Lung microvascular endothelial cell (primary cell): Measurements from ENCODE around the gene LLGL2. TPM values are rescaled to one million over a fixed set of nuclear protein-coding genes. Genes with fewer than 3 reads are reported as not detected.

Experiments used
- DNase-seq, 2 donors: peaks; one replicate each; pipeline versions ENCODE4 v3.0.0 to v3.0.0-alpha.2; 2010; ENCODE audit warnings: low read depth in 2 of 2
- total RNA-seq: library from RNA; depleted of rRNA; stranded (reverse); fragments of >200 nt; gene quantifications from 2 replicates; pipeline ENCODE4 v1.2.1, GENCODE V29; 2014

LLGL2 gene
- total RNA-seq, 1 donor from 2014 or later = 14.7 TPM

DNA sequence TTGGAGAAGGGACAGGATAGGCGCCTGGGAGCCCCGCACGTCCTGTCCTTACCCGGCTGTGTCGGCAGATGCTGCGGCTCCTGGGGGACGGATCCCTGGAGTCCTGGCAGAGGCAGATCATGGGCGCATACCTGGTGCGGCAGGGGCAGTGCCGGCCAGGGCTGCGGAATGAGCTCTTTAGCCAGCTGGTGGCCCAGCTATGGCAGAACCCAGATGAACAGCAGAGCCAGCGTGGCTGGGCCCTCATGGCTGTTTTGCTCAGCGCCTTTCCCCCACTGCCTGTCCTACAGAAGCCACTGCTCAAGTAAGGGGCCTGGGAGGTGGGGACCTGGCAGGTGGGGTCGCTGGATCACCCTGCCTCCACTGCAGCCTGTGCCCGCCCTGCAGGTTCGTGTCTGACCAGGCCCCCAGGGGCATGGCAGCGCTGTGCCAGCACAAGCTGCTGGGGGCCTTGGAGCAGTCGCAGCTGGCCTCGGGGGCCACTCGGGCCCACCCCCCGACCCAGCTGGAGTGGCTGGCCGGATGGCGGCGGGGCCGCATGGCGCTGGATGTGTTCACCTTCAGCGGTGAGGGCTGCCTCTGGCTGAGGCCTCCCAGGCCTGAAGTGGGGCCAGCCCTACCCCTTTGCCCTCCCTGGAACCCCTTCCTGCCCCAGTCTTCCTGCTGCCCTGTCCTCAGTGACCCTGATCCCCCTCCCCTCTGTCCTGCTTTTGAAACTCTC lies 87.6 kb downstream of the LLGL2 start:
- no peak for DNase-seq

DNA sequence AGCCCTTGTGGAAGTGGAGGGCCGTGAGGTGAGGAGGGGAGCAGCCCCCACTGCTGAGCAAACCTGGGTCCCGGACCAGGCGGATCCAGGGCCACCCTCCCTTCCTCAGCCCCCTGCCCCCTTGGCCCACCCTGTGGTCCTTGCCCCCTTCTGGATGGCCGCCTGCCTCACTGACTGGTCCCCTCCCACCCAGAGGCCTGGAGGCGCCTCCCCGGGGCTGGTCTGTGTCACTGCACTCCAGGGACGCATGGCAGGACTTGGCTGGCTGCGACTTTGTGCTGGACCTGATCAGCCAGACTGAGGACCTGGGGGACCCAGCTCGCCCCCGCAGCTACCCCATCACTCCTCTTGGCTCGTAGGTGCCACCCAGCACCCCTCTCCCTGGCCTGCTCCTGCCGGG lies 88.5 kb downstream of the LLGL2 start:
- no peak for DNase-seq

DNA sequence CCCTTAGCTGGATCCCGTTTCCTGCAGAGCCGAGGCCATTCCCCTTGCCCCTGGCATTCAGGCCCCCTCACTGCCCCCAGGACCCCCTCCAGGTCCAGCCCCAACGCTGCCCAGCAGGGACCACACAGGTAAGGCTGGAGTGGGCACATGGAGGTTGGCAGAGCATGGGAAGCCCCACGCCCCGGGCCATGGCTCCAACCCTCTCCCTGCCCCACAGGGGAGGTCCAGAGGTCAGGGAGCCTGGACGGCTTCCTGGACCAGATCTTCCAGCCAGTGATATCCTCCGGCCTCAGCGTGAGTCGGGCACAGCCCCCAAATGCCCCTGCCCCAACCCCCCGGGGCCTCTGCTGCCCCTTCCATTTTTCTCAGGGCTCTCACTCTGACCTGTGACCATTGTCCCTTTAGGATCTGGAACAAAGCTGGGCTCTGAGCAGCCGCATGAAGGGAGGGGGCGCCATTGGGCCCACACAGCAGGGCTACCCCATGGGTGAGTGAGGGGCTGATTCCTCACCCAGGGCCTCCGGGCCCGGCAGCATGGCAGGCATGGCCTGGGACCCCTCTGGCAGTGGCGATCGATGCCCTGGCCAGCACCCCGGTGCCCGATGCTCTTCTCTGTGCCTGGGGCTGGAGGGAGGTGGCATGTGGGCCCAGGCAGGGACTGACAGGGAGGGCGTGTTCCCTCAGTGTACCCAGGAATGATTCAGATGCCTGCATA lies 89.2 kb downstream of the LLGL2 start:
- no peak for DNase-seq

DNA sequence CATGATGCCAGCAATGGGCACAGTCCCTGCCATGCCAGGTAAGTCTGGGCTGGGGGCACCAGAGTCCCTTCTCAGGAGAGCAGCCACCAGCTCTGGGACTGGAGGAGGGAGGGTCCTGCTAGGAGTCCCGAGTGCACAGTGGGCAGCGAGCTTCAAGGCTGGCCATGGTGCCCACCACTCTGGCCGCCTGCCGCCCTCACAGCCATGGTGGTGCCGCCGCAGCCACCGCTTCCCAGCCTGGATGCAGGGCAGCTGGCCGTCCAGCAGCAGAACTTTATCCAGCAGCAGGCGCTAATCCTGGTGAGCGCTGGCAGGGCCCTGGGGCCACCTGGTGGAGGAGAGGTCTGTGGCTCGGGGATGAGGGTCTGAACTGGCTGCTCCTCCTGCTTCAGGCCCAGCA lies 89.8 kb downstream of the LLGL2 start:
- DNase-seq = no peak

DNA sequence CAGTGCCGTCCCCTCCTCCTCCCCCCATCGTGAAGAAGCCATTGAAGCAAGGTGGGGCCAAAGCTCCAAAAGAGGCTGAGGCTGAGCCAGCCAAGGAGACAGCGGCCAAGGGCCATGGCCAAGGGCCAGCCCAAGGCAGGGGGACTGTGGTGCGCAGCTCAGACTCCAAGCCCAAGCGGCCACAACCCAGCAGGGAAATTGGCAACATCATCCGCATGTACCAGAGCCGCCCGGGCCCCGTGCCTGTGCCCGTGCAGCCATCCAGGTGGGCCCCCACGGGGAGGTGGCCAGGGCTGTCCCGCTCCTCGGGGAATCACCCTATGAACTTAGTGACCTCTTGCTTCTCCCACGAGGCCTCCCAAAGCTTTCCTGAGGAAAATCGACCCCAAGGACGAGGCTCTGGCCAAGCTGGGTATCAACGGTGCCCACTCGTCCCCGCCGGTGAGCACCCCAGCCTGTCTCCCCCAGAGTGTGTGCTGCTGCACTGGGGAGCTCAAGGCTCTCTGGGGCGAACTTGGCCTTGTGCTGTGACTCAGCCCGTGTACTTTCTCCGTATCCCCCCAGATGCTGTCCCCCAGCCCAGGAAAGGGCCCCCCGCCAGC lies 91.1 kb downstream of the LLGL2 start:
- DNase-seq = no peak

DNA sequence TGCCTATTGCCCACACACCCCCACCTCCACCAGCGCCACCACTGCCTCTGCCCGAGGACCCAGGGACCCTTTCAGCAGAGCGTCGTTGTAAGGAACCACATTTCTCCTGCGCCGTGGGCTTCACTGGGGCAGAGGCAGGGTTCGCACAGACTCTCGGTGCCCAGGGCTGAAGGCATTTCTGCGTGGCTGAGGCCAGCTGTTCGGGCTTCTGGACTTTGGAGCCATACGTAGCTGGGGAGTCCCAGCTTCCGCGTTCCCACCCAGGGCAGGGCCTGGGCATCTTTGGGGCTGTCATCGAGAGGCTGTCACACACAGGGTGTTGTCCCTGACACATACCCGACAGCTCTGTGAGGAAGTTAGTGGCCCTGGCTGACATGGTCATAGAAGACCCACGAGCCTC lies 91.7 kb downstream of the LLGL2 start:
- DNase-seq = no peak

DNA sequence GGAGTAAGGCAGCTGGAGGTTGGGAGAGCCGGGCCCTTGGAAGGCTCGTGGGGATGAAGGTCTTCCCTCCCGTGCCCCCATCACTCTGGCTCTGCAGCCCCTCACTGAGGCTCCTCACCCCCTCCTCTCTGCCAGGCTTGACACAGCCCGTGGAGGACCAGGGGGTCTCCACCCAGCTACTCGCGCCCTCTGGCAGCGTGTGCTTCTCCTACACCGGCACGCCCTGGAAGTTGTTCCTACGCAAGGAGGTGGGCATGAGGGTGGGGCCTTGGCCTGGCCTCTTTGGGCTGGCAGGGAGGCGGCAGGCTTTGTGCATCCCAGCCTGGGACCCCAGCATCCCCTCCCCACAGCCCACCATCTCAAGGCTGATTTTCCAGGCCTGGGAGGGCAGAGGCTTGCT lies 92.2 kb downstream of the LLGL2 start:
- no peak for DNase-seq

DNA sequence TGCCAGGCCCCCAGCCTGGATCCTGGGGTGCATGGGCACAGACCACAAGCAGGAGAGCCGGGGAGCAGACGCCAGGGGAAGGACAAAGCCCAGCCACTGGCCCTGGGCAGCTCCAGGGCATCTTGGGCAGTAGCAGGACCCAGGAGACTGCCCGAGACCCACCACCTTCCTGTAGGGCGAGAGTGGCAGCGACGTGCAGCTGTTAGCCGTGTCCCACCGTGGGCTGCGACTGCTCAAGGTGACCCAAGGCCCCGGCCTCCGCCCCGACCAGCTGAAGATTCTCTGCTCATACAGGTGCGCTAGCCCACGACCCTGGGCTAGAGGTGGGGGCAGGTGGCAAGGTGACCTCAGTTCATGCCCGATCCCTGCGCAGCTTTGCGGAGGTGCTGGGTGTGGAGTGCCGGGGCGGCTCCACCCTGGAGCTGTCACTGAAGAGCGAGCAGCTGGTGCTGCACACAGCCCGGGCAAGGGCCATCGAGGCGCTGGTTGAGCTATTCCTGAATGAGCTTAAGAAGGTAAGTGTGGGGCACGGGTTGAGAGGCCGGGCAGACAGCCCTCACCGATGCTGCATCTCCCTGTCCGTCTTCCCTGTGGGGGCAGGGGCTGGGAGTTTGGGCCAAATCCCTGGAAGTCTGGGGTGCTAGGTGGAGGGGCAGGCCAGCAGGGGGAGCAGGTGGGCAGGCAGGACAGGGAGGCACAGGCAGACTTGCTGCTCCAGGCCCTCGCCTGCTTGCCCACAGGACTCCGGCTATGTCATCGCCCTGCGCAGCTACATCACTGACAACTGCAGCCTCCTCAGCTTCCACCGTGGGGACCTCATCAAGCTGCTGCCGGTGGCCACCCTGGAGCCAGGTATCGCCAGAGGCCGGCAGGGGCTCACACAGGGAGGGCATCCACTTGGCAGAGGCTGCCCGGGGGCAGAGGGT lies 94.3 kb downstream of the LLGL2 start:
- DNase-seq = peak; percentile 50 to 61

DNA sequence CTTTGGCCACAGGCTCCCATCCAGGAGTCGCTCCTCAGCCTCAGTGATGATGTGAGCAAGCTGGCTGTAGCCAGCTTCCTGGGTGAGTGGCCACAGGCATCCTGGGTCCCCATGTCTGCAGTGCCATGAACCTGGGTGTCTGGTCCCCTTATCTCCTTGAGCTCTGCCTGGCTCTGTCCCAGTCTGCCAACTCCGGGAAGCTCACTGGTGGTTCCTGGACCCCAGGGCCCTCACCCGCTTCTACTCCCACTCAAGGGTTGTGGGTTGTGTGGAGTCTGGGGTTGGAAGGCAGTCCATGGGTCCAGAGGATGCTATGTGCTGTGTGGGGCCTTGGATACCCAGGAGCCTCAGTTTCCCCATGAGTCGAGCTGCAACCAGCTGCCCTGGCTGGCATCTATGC lies 96.0 kb downstream of the LLGL2 start:
- no peak for DNase-seq

DNA sequence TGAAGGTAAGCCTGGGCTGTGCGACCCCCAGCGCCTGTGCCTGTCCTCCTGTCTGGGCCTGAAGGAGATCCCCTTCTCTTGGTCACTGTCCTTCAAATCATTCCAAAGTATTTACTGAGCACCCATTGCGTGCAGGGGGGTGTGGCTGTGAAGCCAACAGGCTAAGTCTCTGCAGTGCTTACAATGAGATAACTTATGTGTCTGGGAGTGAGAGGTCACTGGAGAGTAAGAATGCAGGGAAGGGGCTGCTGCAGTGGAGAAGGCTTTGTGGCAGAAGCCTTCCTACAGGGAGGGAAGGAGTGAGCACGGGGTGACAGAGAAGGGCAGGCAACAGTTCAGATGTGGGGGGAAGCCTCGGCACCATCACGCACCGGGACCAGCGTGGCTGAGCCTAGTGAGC lies 96.6 kb downstream of the LLGL2 start:
- no peak for DNase-seq

DNA sequence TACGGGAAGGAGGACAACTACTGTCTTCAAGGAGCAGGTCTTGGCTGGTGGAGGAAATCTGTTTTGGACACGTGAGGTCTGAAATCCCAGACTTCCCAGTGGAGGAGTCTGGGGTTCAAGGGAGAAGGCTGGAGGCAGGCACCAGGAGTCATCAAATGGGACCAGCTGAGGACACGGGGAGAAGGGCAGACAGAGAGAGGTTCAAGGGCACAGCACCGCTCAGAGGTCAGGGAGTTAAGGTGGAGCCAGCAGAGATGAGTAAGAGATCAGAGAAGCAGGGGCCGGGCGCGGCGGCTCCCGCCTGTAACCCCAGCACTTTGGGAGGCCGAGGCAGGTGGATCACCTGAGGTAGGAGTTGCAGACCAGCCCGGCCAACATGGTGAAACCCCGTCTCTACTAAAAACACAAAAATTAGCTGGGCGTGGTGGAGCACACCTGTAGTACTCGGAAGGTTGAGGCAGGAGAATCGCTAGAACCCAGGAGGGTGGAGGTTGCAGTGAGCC lies 97.3 kb downstream of the LLGL2 start:
- no peak for DNase-seq

DNA sequence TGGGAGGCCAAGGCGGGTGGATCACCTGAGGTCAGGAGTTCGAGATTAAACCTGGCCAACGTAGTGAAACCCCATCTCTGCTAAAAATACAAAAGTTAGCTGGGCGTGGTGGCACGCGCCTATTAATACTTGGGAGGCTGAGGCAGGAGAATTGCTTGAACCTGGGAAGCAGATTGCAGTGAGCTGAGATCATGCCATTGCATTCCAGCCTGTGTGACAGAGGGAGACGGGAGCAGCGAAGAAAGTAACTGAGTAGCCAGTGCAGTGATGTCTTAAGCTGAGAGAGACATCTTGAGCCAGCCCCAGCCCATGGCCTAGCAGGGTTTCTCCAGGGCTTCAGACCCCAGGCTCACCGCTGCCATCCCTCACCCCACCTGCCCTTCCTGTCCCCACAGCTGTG lies 97.9 kb downstream of the LLGL2 start:
- no peak for DNase-seq

DNA sequence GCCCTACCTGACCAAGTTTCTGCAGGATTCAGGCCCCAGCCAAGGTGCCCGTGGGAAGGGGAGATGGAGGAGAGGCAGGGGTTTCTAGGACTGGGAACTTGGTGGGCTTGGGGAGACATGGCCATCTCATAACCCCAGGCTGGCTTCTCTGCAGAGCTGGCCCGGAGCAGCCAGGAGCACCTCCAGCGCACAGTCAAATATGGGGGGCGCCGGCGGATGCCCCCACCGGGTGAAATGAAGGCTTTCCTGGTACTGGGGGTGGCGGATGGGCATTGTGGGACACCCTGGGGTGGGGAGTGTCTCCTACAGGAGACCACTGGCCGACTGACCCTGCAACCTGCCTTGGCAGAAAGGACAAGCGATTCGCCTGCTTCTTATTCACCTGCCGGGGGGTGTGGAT lies 98.5 kb downstream of the LLGL2 start:
- DNase-seq = no peak

Other genes starting within 250 kb of the LLGL2 start
- gene SLC25A19, start 236.3 kb upstream of the LLGL2 start, total RNA-seq = 3.9 and 6.5 TPM in 2 replicates
- gene GRB2, start 120.0 kb upstream of the LLGL2 start, total RNA-seq = 55.6 and 77.4 TPM in 2 replicates
- gene TMEM94, start 69.1 kb upstream of the LLGL2 start, total RNA-seq = 20.0 and 20.6 TPM in 2 replicates
- gene CASKIN2, start 10.2 kb upstream of the LLGL2 start, total RNA-seq = 7.0 and 11.5 TPM in 2 replicates
- 7.4 and 8.9 TPM in 2 replicates for gene TSEN54, start 9.2 kb upstream of the LLGL2 start, total RNA-seq
- gene MYO15B, start 62.1 kb downstream of the LLGL2 start, total RNA-seq = 3.3 and 20.2 TPM in 2 replicates
- gene SMIM5, start 107.7 kb downstream of the LLGL2 start, total RNA-seq = not detected in 2 replicates
- gene RECQL5, start 141.5 kb downstream of the LLGL2 start, total RNA-seq = 9.6 and 15.7 TPM in 2 replicates
- gene SAP30BP, start 141.6 kb downstream of the LLGL2 start, total RNA-seq = 36.8 and 43.7 TPM in 2 replicates
- 17.7 and 29.0 TPM in 2 replicates for gene ITGB4, start 195.8 kb downstream of the LLGL2 start, total RNA-seq
- gene GALK1, start 239.5 kb downstream of the LLGL2 start, total RNA-seq = 101 TPM in 2 replicates